Measurements from ENCODE around the gene ZNF18. TPM values are rescaled to one million over a fixed set of nuclear protein-coding genes. Genes with fewer than 3 reads are reported as not detected.
"Not testable (repeated sequence)": the region's sequence is repeated elsewhere in the genome, so short reads cannot be mapped to it uniquely, and the experiment has no call there.

The ZNF18 gene
- total and polyA plus RNA-seq, 4 donors, result 10.1 to 16.5 (median 14.1) TPM

DNA sequence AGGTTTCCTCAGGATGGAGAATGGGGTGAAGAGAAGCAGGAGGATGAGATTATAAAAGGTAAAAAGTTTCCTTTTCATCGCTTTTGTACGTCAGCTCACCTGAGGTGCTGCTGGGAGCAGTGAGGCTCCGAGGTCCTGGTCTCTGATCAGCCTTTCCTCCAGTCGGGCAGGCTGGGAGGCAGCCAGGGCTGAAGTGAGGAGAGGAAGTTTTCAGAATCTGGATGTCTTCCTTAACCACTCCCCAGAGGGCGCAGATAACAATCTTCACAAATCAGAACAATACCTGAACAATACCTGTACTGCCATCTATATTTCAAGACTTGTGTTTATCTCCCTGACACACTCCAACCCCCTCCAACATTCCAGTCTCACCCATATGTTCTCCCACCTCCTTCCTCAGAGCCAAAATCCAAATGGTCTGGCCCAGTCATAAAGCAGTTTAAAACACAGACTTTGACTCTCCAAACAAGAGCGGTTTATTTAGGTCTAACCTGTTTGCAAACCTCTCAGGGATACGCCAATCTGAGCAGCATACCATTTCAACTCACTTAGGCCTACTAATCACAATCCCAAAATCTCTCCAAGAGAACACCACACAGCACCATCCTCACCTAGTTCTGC, 6.8 kb downstream of the ZNF18 start:
- Histone ChIP-seq H3K27ac (ENCODE audit: low read depth, low read length) (no peak overlapping the region), H3K4me1 (ENCODE audit: control insufficient read depth, insufficient read depth, low read length) (no peaks in the 10 kb centered on the region), H3K9me3 (ENCODE audit: control insufficient read depth, insufficient read depth, low read length) (no peaks in the 10 kb centered on the region), H3K27me3 (ENCODE audit: control insufficient read depth, insufficient read depth, low read length) (no peaks in the 10 kb centered on the region), H3K36me3 (ENCODE audit: control insufficient read depth, insufficient read depth, low read length) (peaks cover 16% of the 10 kb centered on the region), H3K4me3 (ENCODE audit: low read depth, low read length) (no peak overlapping the region)
- no peak for DNase-seq (ENCODE audit: low read depth in 4 of 6, low spot score in 6 of 6)
- WGBS (ENCODE audit: insufficient coverage), result 93% methylated on average over 6 of the region's 7 CpGs

DNA sequence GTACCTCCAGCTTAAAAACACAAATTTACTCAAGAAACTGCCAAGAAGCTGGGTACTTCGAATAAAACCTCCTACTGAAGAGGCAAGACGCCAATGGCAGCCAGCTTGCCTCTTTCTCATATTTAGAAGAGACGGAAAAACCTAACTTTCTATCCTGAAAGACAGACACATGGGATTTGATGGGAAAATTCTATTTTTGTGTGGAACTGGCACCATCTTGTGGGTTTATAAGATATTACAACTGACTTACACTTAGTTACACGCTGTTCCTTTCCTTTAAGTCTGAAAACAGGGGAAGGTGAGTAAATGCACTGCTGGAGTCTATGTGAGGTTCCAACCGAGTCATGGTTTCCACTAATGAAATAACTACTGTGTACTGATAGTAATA, 10.3 kb downstream of the ZNF18 start:
- Histone ChIP-seq H3K4me1 (ENCODE audit: control insufficient read depth, insufficient read depth, low read length) (no peaks in the 10 kb centered on the region), H3K27me3 (ENCODE audit: control insufficient read depth, insufficient read depth, low read length) (no peaks in the 10 kb centered on the region), H3K4me3 (ENCODE audit: low read depth, low read length) (no peak overlapping the region), H3K36me3 (ENCODE audit: control insufficient read depth, insufficient read depth, low read length) (peaks cover 14% of the 10 kb centered on the region), H3K27ac (ENCODE audit: low read depth, low read length) (no peak overlapping the region), H3K9me3 (ENCODE audit: control insufficient read depth, insufficient read depth, low read length) (no peaks in the 10 kb centered on the region)
- DNase-seq (ENCODE audit: low read depth in 4 of 6, low spot score in 6 of 6), result peak in 5 of 6 donors; percentile 38 to 91 (median 53)
- WGBS (ENCODE audit: insufficient coverage), result no CpG with 5 or more reads among the region's 5 CpGs

DNA sequence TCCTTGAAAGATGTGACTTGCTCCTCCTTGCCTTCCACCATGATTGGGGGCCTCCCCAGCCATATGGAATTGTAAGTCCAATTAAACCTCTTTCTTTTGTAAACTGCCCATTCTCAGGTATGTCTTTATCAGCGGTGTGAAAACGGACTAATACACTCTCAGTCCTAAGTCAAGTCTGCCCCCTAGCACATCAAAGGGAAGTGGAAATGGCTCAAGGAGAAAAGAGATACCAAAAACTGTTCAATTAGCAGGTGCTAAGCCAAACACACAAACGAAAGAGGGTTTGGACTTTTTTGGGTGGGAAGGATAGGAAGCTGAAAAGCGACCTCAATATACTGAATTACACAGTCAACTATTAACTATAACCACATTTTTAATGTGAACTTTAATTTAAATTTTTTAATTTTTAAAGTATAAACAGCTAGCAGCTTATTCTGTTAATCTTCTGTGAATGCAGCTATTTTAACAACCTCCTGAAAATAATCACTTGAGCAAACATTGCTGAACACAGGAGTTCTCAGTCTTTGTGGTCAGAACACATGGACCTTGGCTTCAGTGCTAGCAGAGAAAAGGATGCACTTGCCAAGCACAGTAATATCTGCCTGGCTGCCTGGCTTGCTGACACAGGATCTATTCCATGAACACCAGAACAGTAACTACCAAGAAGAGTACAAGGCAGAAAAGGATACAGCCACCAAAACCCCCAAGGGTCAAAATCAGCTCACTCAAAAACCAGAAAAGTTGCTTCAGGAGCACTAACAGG, 10.9 kb downstream of the ZNF18 start:
- Histone ChIP-seq H3K36me3 (ENCODE audit: control insufficient read depth, insufficient read depth, low read length) (peaks cover 18% of the 10 kb centered on the region), H3K27ac (ENCODE audit: low read depth, low read length) (no peak overlapping the region), H3K4me3 (ENCODE audit: low read depth, low read length) (no peak overlapping the region), H3K27me3 (ENCODE audit: control insufficient read depth, insufficient read depth, low read length) (no peaks in the 10 kb centered on the region), H3K9me3 (ENCODE audit: control insufficient read depth, insufficient read depth, low read length) (no peaks in the 10 kb centered on the region), H3K4me1 (ENCODE audit: control insufficient read depth, insufficient read depth, low read length) (no peaks in the 10 kb centered on the region)
- no CpG with 5 or more reads among the region's 4 CpGs for WGBS (ENCODE audit: insufficient coverage)
- DNase-seq (ENCODE audit: low read depth in 4 of 6, low spot score in 6 of 6), result peak in 2 of 6 donors; percentile 18 to 28

DNA sequence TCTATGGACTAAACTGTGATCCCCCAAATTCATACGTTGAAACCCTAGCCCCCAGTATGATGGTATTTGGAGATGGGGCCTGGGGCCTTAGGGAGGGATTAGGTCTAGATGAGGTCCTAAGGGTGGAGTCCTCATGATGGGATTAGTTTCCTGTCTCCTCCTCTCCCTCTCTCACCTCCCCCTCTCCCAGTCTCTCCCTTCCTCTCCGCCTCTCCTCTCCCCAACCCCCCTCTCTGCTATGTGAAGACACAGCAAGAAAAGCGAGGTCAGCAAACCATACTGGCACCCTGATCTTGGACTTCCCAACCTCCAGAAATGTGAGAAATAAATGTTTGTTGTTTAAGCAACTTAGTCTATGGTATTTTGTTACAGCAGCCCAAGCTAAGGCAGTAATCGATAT, 15.4 kb downstream of the ZNF18 start:
- WGBS (ENCODE audit: insufficient coverage), result no CpG with 5 or more reads among the region's 4 CpGs
- H3K36me3 ChIP-seq (ENCODE audit: control insufficient read depth, insufficient read depth, low read length), result peaks cover 29% of the 10 kb centered on the region
- no peak overlapping the region for H3K27ac ChIP-seq (ENCODE audit: low read depth, low read length)
- no peak for DNase-seq (ENCODE audit: low read depth in 4 of 6, low spot score in 6 of 6)
- no peaks in the 10 kb centered on the region for H3K27me3 ChIP-seq (ENCODE audit: control insufficient read depth, insufficient read depth, low read length)
- H3K9me3 ChIP-seq (ENCODE audit: control insufficient read depth, insufficient read depth, low read length), result no peaks in the 10 kb centered on the region
- H3K4me1 ChIP-seq (ENCODE audit: control insufficient read depth, insufficient read depth, low read length), result no peaks in the 10 kb centered on the region
- H3K4me3 ChIP-seq (ENCODE audit: low read depth, low read length), result no peak overlapping the region

DNA sequence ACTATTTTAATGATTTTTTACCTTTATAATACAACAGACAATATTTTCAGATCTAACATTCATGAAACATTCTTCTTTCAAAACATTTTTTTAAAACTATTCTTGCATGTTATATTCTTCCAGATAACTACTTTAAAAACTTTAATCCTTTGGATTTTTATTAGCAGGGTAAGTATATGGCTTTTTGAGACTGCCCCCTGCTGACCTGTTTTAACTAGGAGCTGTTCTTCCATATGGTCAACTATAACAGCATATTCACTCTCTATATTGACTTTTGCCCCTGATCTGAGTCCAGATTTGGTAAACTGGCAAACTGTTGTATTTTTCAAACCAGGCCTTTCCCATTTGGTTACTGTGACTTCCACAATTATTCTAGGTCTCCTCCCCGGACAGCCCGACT, 16.5 kb downstream of the ZNF18 start:
- no peak overlapping the region for H3K27ac ChIP-seq (ENCODE audit: low read depth, low read length)
- no peak overlapping the region for H3K4me3 ChIP-seq (ENCODE audit: low read depth, low read length)
- WGBS (ENCODE audit: insufficient coverage), result 100% methylated on average over 2 of the region's 2 CpGs
- peak in 1 of 6 donors; percentile 31 for DNase-seq (ENCODE audit: low read depth in 4 of 6, low spot score in 6 of 6)
- H3K27me3 ChIP-seq (ENCODE audit: control insufficient read depth, insufficient read depth, low read length), result no peaks in the 10 kb centered on the region
- H3K9me3 ChIP-seq (ENCODE audit: control insufficient read depth, insufficient read depth, low read length), result no peaks in the 10 kb centered on the region
- peaks cover 29% of the 10 kb centered on the region for H3K36me3 ChIP-seq (ENCODE audit: control insufficient read depth, insufficient read depth, low read length)
- no peaks in the 10 kb centered on the region for H3K4me1 ChIP-seq (ENCODE audit: control insufficient read depth, insufficient read depth, low read length)

DNA sequence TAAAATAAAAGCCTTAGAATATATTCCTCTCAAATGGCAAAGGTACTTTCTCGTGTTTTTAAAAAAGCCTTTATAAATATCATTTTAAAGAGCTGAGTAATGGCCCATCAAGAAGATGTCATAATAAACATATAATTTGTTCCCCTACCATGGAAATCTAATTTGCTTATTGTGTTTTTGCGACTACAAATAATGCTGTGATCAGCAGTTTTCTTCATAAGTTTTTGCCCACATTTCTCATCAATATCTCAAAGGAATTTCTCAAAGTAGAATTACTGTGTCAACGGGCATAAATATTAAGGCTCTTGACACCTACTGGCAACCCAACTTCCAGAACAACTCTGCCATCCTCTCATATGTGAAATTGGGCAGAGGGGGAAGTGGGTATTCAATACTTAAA, 17.5 kb downstream of the ZNF18 start:
- DNase-seq (ENCODE audit: low read depth in 4 of 6, low spot score in 6 of 6), result no peak
- no peak overlapping the region for H3K4me3 ChIP-seq (ENCODE audit: low read depth, low read length)
- H3K4me1 ChIP-seq (ENCODE audit: control insufficient read depth, insufficient read depth, low read length), result no peaks in the 10 kb centered on the region
- no peak overlapping the region for H3K27ac ChIP-seq (ENCODE audit: low read depth, low read length)
- no peaks in the 10 kb centered on the region for H3K9me3 ChIP-seq (ENCODE audit: control insufficient read depth, insufficient read depth, low read length)
- no peaks in the 10 kb centered on the region for H3K27me3 ChIP-seq (ENCODE audit: control insufficient read depth, insufficient read depth, low read length)
- no CpG with 5 or more reads among the region's 3 CpGs for WGBS (ENCODE audit: insufficient coverage)
- peaks cover 29% of the 10 kb centered on the region for H3K36me3 ChIP-seq (ENCODE audit: control insufficient read depth, insufficient read depth, low read length)

DNA sequence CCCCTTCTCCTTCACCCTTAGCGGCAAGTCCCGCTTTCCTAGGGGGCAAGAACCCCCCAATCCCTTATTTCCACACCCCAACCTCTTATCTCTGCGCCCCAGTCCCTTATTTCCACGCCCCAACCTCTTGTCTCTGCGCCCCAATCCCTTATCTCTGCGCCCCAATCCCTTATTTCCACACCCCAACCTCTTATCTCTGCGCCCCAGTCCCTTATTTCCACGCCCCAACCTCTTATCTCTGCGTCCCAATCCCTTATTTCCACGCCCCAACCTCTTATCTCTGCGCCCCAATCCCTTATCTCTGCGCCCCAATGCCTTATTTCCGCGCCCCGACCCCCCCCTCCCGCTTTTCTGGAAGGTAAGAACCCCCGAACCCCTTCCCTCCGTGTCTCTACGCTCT, 24.5 kb downstream of the ZNF18 start:
- H3K27ac ChIP-seq (ENCODE audit: low read depth, low read length); H3K4me1 ChIP-seq (ENCODE audit: control insufficient read depth, insufficient read depth, low read length); H3K9me3 ChIP-seq (ENCODE audit: control insufficient read depth, insufficient read depth, low read length); DNase-seq (ENCODE audit: low read depth in 4 of 6, low spot score in 6 of 6); H3K4me3 ChIP-seq (ENCODE audit: low read depth, low read length); H3K27me3 ChIP-seq (ENCODE audit: control insufficient read depth, insufficient read depth, low read length); H3K36me3 ChIP-seq (ENCODE audit: control insufficient read depth, insufficient read depth, low read length): not testable (repeated sequence)
- WGBS (ENCODE audit: insufficient coverage), result 96% methylated on average over 17 of the region's 19 CpGs

DNA sequence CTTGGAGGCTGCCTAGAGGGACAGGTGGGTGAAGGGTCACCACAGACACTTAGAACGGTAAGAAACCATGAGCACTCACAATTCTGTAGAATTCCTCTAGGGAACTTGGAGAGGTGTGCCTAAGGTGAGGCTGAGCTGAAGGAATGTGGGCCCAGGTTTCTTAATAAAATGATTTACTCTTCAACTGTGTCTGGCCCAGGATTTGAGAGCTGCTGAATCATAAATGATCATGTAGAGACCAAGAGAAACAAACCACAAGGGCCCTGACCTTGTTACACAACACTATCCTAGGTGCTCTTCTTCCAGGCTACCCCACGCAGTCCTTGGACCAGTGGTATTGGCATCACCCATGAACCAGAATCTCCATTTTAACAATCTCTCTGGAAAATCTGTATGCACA, 27.7 kb downstream of the ZNF18 start:
- Histone ChIP-seq H3K27me3 (ENCODE audit: control insufficient read depth, insufficient read depth, low read length) (no peaks in the 10 kb centered on the region), H3K27ac (ENCODE audit: low read depth, low read length) (no peak overlapping the region), H3K4me1 (ENCODE audit: control insufficient read depth, insufficient read depth, low read length) (no peaks in the 10 kb centered on the region), H3K9me3 (ENCODE audit: control insufficient read depth, insufficient read depth, low read length) (peaks cover 2% of the 10 kb centered on the region), H3K36me3 (ENCODE audit: control insufficient read depth, insufficient read depth, low read length) (no peaks in the 10 kb centered on the region), H3K4me3 (ENCODE audit: low read depth, low read length) (no peak overlapping the region)
- DNase-seq (ENCODE audit: low read depth in 4 of 6, low spot score in 6 of 6), result no peak
- 67% methylated on average over 1 of the region's 2 CpGs for WGBS (ENCODE audit: insufficient coverage)

DNA sequence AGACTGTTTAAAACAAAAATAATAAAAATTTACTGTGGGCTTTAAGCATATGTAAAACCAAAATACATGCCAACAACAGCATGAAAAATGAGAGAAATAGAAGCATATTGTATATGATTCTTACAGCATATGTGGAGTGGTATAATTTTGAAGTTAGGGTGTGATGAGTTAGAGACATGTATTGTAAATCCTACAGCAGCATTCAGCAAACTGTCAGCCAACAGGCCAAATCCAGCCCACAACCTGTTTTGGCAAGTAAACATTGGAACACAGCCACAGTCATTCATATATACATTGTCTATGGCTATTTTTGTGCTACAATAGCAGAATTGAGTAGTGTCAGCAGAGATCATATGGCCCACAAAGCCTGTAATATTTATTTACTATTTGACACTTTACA, 42.3 kb downstream of the ZNF18 start:
- Histone ChIP-seq H3K4me3 (ENCODE audit: low read depth, low read length) (no peak overlapping the region), H3K9me3 (ENCODE audit: control insufficient read depth, insufficient read depth, low read length) (no peaks in the 10 kb centered on the region), H3K36me3 (ENCODE audit: control insufficient read depth, insufficient read depth, low read length) (peaks cover 4% of the 10 kb centered on the region), H3K4me1 (ENCODE audit: control insufficient read depth, insufficient read depth, low read length) (no peaks in the 10 kb centered on the region), H3K27ac (ENCODE audit: low read depth, low read length) (no peak overlapping the region), H3K27me3 (ENCODE audit: control insufficient read depth, insufficient read depth, low read length) (no peaks in the 10 kb centered on the region)
- DNase-seq (ENCODE audit: low read depth in 4 of 6, low spot score in 6 of 6), result peak in 1 of 6 donors; percentile 25

DNA sequence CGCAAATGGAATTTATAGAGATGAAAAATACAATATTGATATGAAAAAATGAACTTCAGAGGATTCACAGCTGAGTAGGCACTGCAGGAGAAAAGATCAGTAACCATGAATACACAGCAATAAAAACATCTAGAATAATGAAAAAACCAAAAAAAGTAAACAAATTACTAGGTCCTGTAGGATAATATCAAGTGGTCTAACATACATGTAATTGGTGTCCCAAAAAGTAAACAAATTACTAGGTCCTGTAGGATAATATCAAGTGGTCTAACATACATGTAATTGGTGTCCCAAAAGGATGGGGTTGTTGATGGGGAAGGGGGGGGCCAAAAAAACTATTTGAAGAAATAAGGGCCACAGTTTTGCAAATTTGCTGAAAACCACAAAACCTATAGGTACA, 43.4 kb downstream of the ZNF18 start:
- Histone ChIP-seq H3K9me3 (ENCODE audit: control insufficient read depth, insufficient read depth, low read length) (no peaks in the 10 kb centered on the region), H3K4me3 (ENCODE audit: low read depth, low read length) (no peak overlapping the region), H3K27ac (ENCODE audit: low read depth, low read length) (no peak overlapping the region), H3K27me3 (ENCODE audit: control insufficient read depth, insufficient read depth, low read length) (no peaks in the 10 kb centered on the region), H3K4me1 (ENCODE audit: control insufficient read depth, insufficient read depth, low read length) (no peaks in the 10 kb centered on the region), H3K36me3 (ENCODE audit: control insufficient read depth, insufficient read depth, low read length) (peaks cover 4% of the 10 kb centered on the region)
- no peak for DNase-seq (ENCODE audit: low read depth in 4 of 6, low spot score in 6 of 6)
- no CpG with 5 or more reads among the region's 1 CpG for WGBS (ENCODE audit: insufficient coverage)
